WTC11 (cell line): Measurements from ENCODE around the gene YDJC.

Experiments used
- E2F4 ChIP-seq: sonication (generic); formaldehyde crosslinking; IDR thresholded peaks from 2 replicates; pipeline ENCODE4 v1.8.1; 2022; ENCODE audit warnings: low read depth, mild to moderate bottlenecking, moderate library complexity, missing genetic modification reagents, borderline replicate concordance
- MAX ChIP-seq: sonication (generic); formaldehyde crosslinking; IDR thresholded peaks from 2 replicates; pipeline ENCODE4 v1.8.0; 2022; ENCODE audit warnings: mild to moderate bottlenecking, missing genetic modification reagents

GRCh38 chr22:21650823-21651520, 21.1 kb upstream of the YDJC start:
- TF ChIP-seq MAX (CRISPR knock-in tag) = no peak
- TF ChIP-seq E2F4 = no peak
